GM23338 (cell line): ENCODE results near the gene IVD. TPM values are rescaled to one million over a fixed set of nuclear protein-coding genes. Genes with fewer than 3 reads are reported as not detected.

Experiments used
- ATAC-seq: fragments of 200-7000 bp; cut with Tn5 transposase; 3 replicates; pipeline ENCODE4 v1.9.1; 2020
- DNase-seq: peaks from one replicate; pipeline ENCODE4 v3.0.0-alpha.2; 2015; ENCODE audit warnings: low spot score
- H2AFZ ChIP-seq: fragments of 200-600 bp; sonication (generic); 2 replicates; pipeline ENCODE4 v1.8.0; 2016; ENCODE audit warnings: antibody characterized with exemption, mild to moderate bottlenecking, moderate library complexity
- H3F3A ChIP-seq: fragments of 200-600 bp; sonication (generic); replicated peaks from 2 replicates; pipeline ENCODE4 v1.8.0; 2017; ENCODE audit warnings: antibody characterized with exemption, mixed run types, low read depth
- H3K27ac ChIP-seq: fragments of 200-600 bp; sonication (generic); 2 replicates; pipeline ENCODE4 v1.6.1; 2016; ENCODE audit warnings: low read depth
- H3K27me3 ChIP-seq: fragments of 200-600 bp; sonication (generic); 2 replicates; pipeline ENCODE4 v1.8.0; 2016; ENCODE audit warnings: mild to moderate bottlenecking, mixed run types, moderate library complexity; ENCODE audit not compliant: insufficient read depth
- H3K36me3 ChIP-seq: fragments of 200-600 bp; sonication (generic); 2 replicates; pipeline ENCODE4 v1.8.0; 2016; ENCODE audit warnings: mild to moderate bottlenecking; ENCODE audit not compliant: insufficient read depth
- H3K4me1 ChIP-seq: fragments of 200-600 bp; sonication (generic); 2 replicates; pipeline ENCODE4 v1.8.0; 2016; ENCODE audit warnings: mild to moderate bottlenecking, moderate library complexity; ENCODE audit not compliant: insufficient read depth
- H3K4me2 ChIP-seq: fragments of 200-600 bp; sonication (generic); 2 replicates; pipeline ENCODE4 v1.7.1; 2017; ENCODE audit warnings: mixed run types
- H3K4me3 ChIP-seq: fragments of 200-600 bp; sonication (generic); 2 replicates; pipeline ENCODE4 v1.6.1; 2016; ENCODE audit warnings: mixed run types
- H3K79me2 ChIP-seq: fragments of 200-600 bp; sonication (generic); replicated peaks from 2 replicates; pipeline ENCODE4 v1.8.0; 2017; ENCODE audit warnings: mild to moderate bottlenecking; ENCODE audit not compliant: insufficient read depth
- H3K9me2 ChIP-seq: fragments of 200-600 bp; sonication (generic); 2 replicates; pipeline ENCODE4 v1.8.0; 2017; ENCODE audit not compliant: insufficient read depth
- H4K20me1 ChIP-seq: fragments of 200-600 bp; sonication (generic); replicated peaks from 2 replicates; pipeline ENCODE4 v1.8.0; 2017; ENCODE audit warnings: mild to moderate bottlenecking; ENCODE audit not compliant: insufficient read depth
- H3K27ac Mint-ChIP-seq: 2 replicates; pipeline ENCODE4 v1.8.0; 2020; ENCODE audit warnings: inconsistent platforms, mild to moderate bottlenecking, moderate library complexity, mixed read lengths
- H3K27me3 Mint-ChIP-seq: 3 replicates; pipeline ENCODE4 v1.8.0; 2022; ENCODE audit warnings: low read depth, mild to moderate bottlenecking, moderate library complexity, mixed read lengths, inconsistent platforms; ENCODE audit not compliant: insufficient read depth, poor library complexity
- H3K36me3 Mint-ChIP-seq: 3 replicates; pipeline ENCODE4 v1.8.0; 2021; ENCODE audit warnings: low read depth, mild to moderate bottlenecking, inconsistent platforms, moderate library complexity, mixed read lengths
- H3K4me1 Mint-ChIP-seq: 3 replicates; pipeline ENCODE4 v1.8.0; 2020; ENCODE audit warnings: mild to moderate bottlenecking, inconsistent platforms, mixed read lengths
- H3K4me3 Mint-ChIP-seq: 3 replicates; pipeline ENCODE4 v1.8.0; 2021; ENCODE audit warnings: moderate library complexity, mild to moderate bottlenecking, inconsistent platforms, mixed read lengths
- H3K9me3 Mint-ChIP-seq: 3 replicates; pipeline ENCODE4 v1.8.0; 2020; ENCODE audit warnings: moderate library complexity, mild to moderate bottlenecking, inconsistent platforms, mixed read lengths
- CREB1 ChIP-seq: fragments of 250-450 bp; sonication (Bioruptor Pico); IDR thresholded peaks from 2 replicates; pipeline ENCODE4 v1.5.0; 2020; ENCODE audit warnings: low read depth, mild to moderate bottlenecking, moderate library complexity
- CTCF ChIP-seq, 2 experiments: fragments of 200-600 bp in 1 of 2; sonication (generic) in 1 of 2; conservative IDR thresholded peaks; 2 replicates each; pipeline versions ENCODE4 v1.5.1 to v1.6.1; 2016 to 2017; ENCODE audit warnings: antibody characterized with exemption in 2 of 2, low read depth in 2 of 2, mild to moderate bottlenecking in 2 of 2, moderate library complexity in 1 of 2
- ETS1 ChIP-seq: IDR thresholded peaks from 2 replicates; pipeline ENCODE4 v1.6.1; 2016; ENCODE audit warnings: antibody characterized with exemption
- EZH2 ChIP-seq: fragments of 200-600 bp; sonication (generic); IDR thresholded peaks from one replicate; pipeline ENCODE4 v1.8.0; 2017; ENCODE audit warnings: antibody characterized with exemption, mild to moderate bottlenecking, low read depth; ENCODE audit not compliant: unreplicated experiment
- EZH2phosphoT487 ChIP-seq: fragments of 200-600 bp; sonication (generic); IDR thresholded peaks from one replicate; pipeline ENCODE4 v1.8.1; 2018; ENCODE audit warnings: antibody characterized with exemption; ENCODE audit not compliant: unreplicated experiment
- JUNB ChIP-seq: IDR thresholded peaks from one replicate; pipeline ENCODE4 v1.6.1; 2016; ENCODE audit warnings: antibody characterized with exemption; ENCODE audit not compliant: unreplicated experiment
- NANOG ChIP-seq: IDR thresholded peaks from 2 replicates; pipeline ENCODE4 v1.6.1; 2016; ENCODE audit warnings: antibody characterized with exemption, borderline replicate concordance
- POLR2AphosphoS5 ChIP-seq: IDR thresholded peaks from 2 replicates; pipeline ENCODE4 v1.6.1; 2016; ENCODE audit warnings: antibody characterized with exemption, low read depth
- REST ChIP-seq: IDR thresholded peaks from one replicate; pipeline ENCODE4 v1.6.1; 2018; ENCODE audit warnings: antibody characterized with exemption; ENCODE audit not compliant: unreplicated experiment
- STAT1 ChIP-seq: IDR thresholded peaks from one replicate; pipeline ENCODE4 v1.6.1; 2016; ENCODE audit warnings: antibody characterized with exemption; ENCODE audit not compliant: unreplicated experiment
- ZNF114 ChIP-seq: fragments of 250-450 bp; sonication (Bioruptor Pico); IDR thresholded peaks from 2 replicates; pipeline ENCODE4 v1.5.0; 2020; ENCODE audit warnings: mild to moderate bottlenecking, moderate library complexity
- ZNF331 ChIP-seq: fragments of 250-450 bp; sonication (Bioruptor Pico); IDR thresholded peaks from 2 replicates; pipeline ENCODE4 v1.5.0; 2020; ENCODE audit warnings: low read depth, mild to moderate bottlenecking, moderate library complexity
- polyA plus RNA-seq: library from polyadenylated mRNA; unstranded; fragments of >200 nt; fragmentation: Nextera tagmentation; extraction: Ambion mirVana; gene quantifications from 2 replicates; pipeline ENCODE4 v1.2.1, GENCODE V29; 2016
- total RNA-seq: library from RNA; depleted of rRNA; stranded (reverse); fragments of >200 nt; shearing (Covaris generic); gene quantifications from 2 replicates; pipeline ENCODE4 v1.2.3, GENCODE V29; 2014
- TF ChIP-seq, protein P1 (sequence below): fragments of 250-450 bp; sonication (Bioruptor Pico); IDR thresholded peaks from 2 replicates; pipeline ENCODE4 v1.5.0; 2020; ENCODE audit warnings: mild to moderate bottlenecking, moderate library complexity

The IVD gene
- total and polyA plus RNA-seq, 2 experiments from 2014 or later = 54.1 to 75.4 TPM

GRCh38 chr15:40399370-40399769 is 6.2 kb upstream of the IVD start:
- Histone ChIP-seq H3K36me3 (no peaks in the 10 kb centered on the region), H3K9me2 (no peaks in the 10 kb centered on the region), H3K4me3 (no peak overlapping the region), H3K79me2 (no peaks in the 10 kb centered on the region), H2AFZ (no peak overlapping the region), H3K27ac (no peak overlapping the region), H3K27me3 (no peaks in the 10 kb centered on the region), H4K20me1 (no peaks in the 10 kb centered on the region), H3K4me2 (no peak overlapping the region), H3F3A (0 out of 2 replicates have a peak, but pooled peaks cover 4% of the 10 kb centered on the region), H3K4me1 (no peaks in the 10 kb centered on the region)
- Mint-ChIP-seq H3K4me3 (no peak overlapping the region), H3K27me3 (peaks cover 4% of the 10 kb centered on the region), H3K4me1 (no peaks in the 10 kb centered on the region), H3K9me3 (no peaks in the 10 kb centered on the region), H3K36me3 (peaks cover 6% of the 10 kb centered on the region; the same call in 1 of the 3 replicates), H3K27ac (no peak overlapping the region)
- no peak for DNase-seq
- no peak for TF ChIP-seq ETS1
- TF ChIP-seq ZNF331 (CRISPR knock-in tag) = no peak
- no peak for TF ChIP-seq POLR2AphosphoS5
- no peak for TF ChIP-seq EZH2phosphoT487
- TF ChIP-seq STAT1 = no peak
- TF ChIP-seq NANOG = no peak
- TF ChIP-seq, protein P1, sequence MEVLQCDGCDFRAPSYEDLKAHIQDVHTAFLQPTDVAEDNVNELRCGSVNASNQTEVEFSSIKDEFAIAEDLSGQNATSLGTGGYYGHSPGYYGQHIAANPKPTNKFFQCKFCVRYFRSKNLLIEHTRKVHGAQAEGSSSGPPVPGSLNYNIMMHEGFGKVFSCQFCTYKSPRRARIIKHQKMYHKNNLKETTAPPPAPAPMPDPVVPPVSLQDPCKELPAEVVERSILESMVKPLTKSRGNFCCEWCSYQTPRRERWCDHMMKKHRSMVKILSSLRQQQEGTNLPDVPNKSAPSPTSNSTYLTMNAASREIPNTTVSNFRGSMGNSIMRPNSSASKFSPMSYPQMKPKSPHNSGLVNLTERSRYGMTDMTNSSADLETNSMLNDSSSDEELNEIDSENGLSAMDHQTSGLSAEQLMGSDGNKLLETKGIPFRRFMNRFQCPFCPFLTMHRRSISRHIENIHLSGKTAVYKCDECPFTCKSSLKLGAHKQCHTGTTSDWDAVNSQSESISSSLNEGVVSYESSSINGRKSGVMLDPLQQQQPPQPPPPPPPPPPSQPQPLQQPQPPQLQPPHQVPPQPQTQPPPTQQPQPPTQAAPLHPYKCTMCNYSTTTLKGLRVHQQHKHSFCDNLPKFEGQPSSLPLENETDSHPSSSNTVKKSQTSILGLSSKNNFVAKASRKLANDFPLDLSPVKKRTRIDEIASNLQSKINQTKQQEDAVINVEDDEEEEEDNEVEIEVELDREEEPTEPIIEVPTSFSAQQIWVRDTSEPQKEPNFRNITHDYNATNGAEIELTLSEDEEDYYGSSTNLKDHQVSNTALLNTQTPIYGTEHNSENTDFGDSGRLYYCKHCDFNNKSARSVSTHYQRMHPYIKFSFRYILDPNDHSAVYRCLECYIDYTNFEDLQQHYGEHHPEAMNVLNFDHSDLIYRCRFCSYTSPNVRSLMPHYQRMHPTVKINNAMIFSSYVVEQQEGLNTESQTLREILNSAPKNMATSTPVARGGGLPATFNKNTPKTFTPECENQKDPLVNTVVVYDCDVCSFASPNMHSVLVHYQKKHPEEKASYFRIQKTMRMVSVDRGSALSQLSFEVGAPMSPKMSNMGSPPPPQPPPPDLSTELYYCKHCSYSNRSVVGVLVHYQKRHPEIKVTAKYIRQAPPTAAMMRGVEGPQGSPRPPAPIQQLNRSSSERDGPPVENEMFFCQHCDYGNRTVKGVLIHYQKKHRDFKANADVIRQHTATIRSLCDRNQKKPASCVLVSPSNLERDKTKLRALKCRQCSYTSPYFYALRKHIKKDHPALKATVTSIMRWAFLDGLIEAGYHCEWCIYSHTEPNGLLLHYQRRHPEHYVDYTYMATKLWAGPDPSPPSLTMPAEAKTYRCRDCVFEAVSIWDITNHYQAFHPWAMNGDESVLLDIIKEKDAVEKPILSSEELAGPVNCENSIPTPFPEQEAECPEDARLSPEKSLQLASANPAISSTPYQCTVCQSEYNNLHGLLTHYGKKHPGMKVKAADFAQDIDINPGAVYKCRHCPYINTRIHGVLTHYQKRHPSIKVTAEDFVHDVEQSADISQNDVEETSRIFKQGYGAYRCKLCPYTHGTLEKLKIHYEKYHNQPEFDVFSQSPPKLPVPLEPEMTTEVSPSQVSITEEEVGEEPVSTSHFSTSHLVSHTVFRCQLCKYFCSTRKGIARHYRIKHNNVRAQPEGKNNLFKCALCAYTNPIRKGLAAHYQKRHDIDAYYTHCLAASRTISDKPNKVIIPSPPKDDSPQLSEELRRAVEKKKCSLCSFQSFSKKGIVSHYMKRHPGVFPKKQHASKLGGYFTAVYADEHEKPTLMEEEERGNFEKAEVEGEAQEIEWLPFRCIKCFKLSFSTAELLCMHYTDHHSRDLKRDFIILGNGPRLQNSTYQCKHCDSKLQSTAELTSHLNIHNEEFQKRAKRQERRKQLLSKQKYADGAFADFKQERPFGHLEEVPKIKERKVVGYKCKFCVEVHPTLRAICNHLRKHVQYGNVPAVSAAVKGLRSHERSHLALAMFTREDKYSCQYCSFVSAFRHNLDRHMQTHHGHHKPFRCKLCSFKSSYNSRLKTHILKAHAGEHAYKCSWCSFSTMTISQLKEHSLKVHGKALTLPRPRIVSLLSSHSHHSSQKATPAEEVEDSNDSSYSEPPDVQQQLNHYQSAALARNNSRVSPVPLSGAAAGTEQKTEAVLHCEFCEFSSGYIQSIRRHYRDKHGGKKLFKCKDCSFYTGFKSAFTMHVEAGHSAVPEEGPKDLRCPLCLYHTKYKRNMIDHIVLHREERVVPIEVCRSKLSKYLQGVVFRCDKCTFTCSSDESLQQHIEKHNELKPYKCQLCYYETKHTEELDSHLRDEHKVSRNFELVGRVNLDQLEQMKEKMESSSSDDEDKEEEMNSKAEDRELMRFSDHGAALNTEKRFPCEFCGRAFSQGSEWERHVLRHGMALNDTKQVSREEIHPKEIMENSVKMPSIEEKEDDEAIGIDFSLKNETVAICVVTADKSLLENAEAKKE (CRISPR knock-in tag) = no peak
- TF ChIP-seq EZH2 = no peak
- no peak for TF ChIP-seq CTCF (conservative IDR thresholded peaks at IDR 0.05; ENCODE audit: low read depth in 2 of 2)
- no peak for TF ChIP-seq REST
- no peak for TF ChIP-seq CREB1 (CRISPR knock-in tag)
- no peak for TF ChIP-seq JUNB
- no peak for TF ChIP-seq ZNF114
- no peak for ATAC-seq
